ENCODE results near the gene ITIH6.

ITIH6 gene

DNA sequence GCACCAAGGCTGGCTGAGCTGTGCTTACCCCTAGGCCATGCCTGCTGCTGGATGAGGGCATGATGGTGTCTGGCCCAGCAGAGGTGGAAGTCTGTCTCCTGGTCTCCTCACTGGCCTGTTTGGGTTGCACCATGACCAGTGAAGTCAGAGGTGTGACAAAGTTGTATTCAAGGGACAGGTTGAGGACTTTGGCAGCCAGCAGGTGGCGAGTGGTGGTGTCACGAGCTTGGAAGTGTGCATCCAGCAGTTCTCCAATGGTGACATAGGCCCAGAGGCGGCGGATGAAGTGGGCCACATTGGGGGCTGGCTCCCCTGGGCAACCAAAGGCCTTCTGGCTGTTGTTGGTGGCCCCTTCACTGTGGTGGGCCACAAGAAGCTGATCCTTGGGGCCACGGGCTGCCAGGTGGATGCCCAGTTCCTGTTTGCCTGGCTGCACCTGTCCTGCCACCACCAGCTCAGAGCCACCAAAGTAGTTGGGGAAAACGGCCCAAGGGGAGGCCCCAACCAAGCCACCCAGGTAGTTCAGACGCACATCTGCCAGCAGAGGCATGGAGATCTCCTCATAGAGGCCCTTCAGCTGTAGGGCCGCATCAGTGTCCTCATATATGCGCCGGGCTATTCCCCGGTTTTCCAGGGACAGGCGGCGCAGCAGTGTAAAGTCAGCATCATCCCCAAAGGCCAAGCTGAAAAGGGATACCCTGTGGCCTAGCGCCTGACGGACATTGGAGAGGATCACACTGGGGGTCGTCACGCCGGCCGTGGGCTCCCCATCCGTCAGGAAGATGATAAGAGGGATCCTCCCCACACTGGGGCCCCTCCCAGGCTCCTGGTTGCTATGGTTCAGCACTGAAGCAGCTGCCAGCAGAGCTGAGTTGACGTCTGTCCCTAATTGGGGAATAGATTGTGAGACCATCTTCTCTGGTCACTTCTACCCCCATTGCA is 39.7 kb downstream of the ITIH6 start:
- Histone ChIP-seq H2BK12ac (ENCODE audit: low read length in 2 of 2) (no peak overlapping the region), H3K4me3 (ENCODE audit: insufficient read depth in 1 of 2, low read depth in 1 of 2, low read length in 2 of 2) (no peak overlapping the region)

GRCh38 chrX:54754854-54755253 is 43.2 kb downstream of the ITIH6 start:
- Histone ChIP-seq H3K18ac (ENCODE audit: low read depth in 1 of 2, low read length in 2 of 2) (no peak overlapping the region), H4K91ac (ENCODE audit: low read length) (no peak overlapping the region), H3K36me3 (ENCODE audit: control insufficient read depth in 1 of 2, insufficient read depth in 2 of 2, low read depth in 1 of 2, low read length in 2 of 2) (no peaks in the 10 kb centered on the region), H2BK120ac (ENCODE audit: low read depth, low read length) (no peak overlapping the region), H2AFZ (ENCODE audit: low read depth, low read length) (no peak overlapping the region), H2BK12ac (ENCODE audit: low read length in 2 of 2) (no peak overlapping the region), H3K4me1 (ENCODE audit: control insufficient read depth, insufficient read depth, low read depth, low read length) (no peaks in the 10 kb centered on the region), H3K79me1 (replicated peaks; ENCODE audit: low read length, poor library complexity, severe bottlenecking) (no peaks in the 10 kb centered on the region), H3K23ac (ENCODE audit: low read length in 2 of 2) (no peak overlapping the region), H3K9ac (ENCODE audit: low read length) (no peak overlapping the region), H3K9me3 (ENCODE audit: control insufficient read depth, low read length) (peaks cover 5% of the 10 kb centered on the region), H2BK15ac (ENCODE audit: low read depth, poor library complexity, severe bottlenecking) (no peak overlapping the region), H4K8ac (ENCODE audit: low read length) (no peak overlapping the region), H3K4ac (ENCODE audit: low read depth in 1 of 2, low read length in 2 of 2) (no peak overlapping the region), H3K4me2 (ENCODE audit: low read length, poor library complexity, severe bottlenecking) (no peak overlapping the region), H3K4me3 (ENCODE audit: insufficient read depth in 1 of 2, low read depth in 1 of 2, low read length in 2 of 2) (no peak overlapping the region), H3K27ac (ENCODE audit: low read length, poor library complexity, severe bottlenecking) (no peak overlapping the region), H2AK5ac (ENCODE audit: low read length, severe bottlenecking) (no peak overlapping the region), H3K14ac (ENCODE audit: low read length in 2 of 2) (no peak overlapping the region), H3K27me3 (ENCODE audit: control insufficient read depth in 1 of 2, insufficient read depth in 1 of 2, low read length in 2 of 2) (peaks cover 0 to 46% of the 10 kb centered on the region in 2 experiments), H2BK5ac (ENCODE audit: low read depth, low read length, poor library complexity, severe bottlenecking) (no peak overlapping the region)
- DNase-seq: no peak

More for the DNA sequence above, 39.7 kb downstream of the ITIH6 start:
- Histone ChIP-seq H3K18ac (ENCODE audit: low read depth in 1 of 2, low read length in 2 of 2) (no peak overlapping the region), H3K9me3 (ENCODE audit: control insufficient read depth, low read length) (peaks cover 11% of the 10 kb centered on the region), H3K9ac (ENCODE audit: low read length) (no peak overlapping the region), H3K4me1 (ENCODE audit: control insufficient read depth, insufficient read depth, low read depth, low read length) (no peaks in the 10 kb centered on the region), H4K8ac (ENCODE audit: low read length) (no peak overlapping the region), H3K79me1 (replicated peaks; ENCODE audit: low read length, poor library complexity, severe bottlenecking) (no peaks in the 10 kb centered on the region), H2AK5ac (ENCODE audit: low read length, severe bottlenecking) (no peak overlapping the region), H3K36me3 (ENCODE audit: control insufficient read depth in 1 of 2, insufficient read depth in 2 of 2, low read depth in 1 of 2, low read length in 2 of 2) (no peaks in the 10 kb centered on the region), H3K27ac (ENCODE audit: low read length, poor library complexity, severe bottlenecking) (no peak overlapping the region), H2BK15ac (ENCODE audit: low read depth, poor library complexity, severe bottlenecking) (no peak overlapping the region), H3K27me3 (ENCODE audit: control insufficient read depth in 1 of 2, insufficient read depth in 1 of 2, low read length in 2 of 2) (peaks cover 0 to 28% of the 10 kb centered on the region in 2 experiments), H3K23ac (ENCODE audit: low read length in 2 of 2) (no peak overlapping the region), H2BK5ac (ENCODE audit: low read depth, low read length, poor library complexity, severe bottlenecking) (no peak overlapping the region), H3K4me2 (ENCODE audit: low read length, poor library complexity, severe bottlenecking) (no peak overlapping the region), H2BK120ac (ENCODE audit: low read depth, low read length) (no peak overlapping the region), H2AFZ (ENCODE audit: low read depth, low read length) (no peak overlapping the region), H3K14ac (ENCODE audit: low read length in 2 of 2) (no peak overlapping the region), H3K4ac (ENCODE audit: low read depth in 1 of 2, low read length in 2 of 2) (no peak overlapping the region), H4K91ac (ENCODE audit: low read length) (no peak overlapping the region)
- DNase-seq: no peak
- 82% methylated on average over 15 of the region's 21 CpGs for WGBS

GRCh38 chrX:54748626-54749025 is 49.4 kb downstream of the ITIH6 start:
- no peak for DNase-seq
- peaks cover 0 to 43% of the 10 kb centered on the region in 2 experiments for H3K27me3 ChIP-seq (ENCODE audit: control insufficient read depth in 1 of 2, insufficient read depth in 1 of 2, low read length in 2 of 2)
- H3K14ac ChIP-seq (ENCODE audit: low read length in 2 of 2): no peak overlapping the region
- H2BK5ac ChIP-seq (ENCODE audit: low read depth, low read length, poor library complexity, severe bottlenecking): no peak overlapping the region
- H2AK5ac ChIP-seq (ENCODE audit: low read length, severe bottlenecking): no peak overlapping the region
- H3K36me3 ChIP-seq (ENCODE audit: control insufficient read depth in 1 of 2, insufficient read depth in 2 of 2, low read depth in 1 of 2, low read length in 2 of 2): no peaks in the 10 kb centered on the region
- H3K79me1 ChIP-seq (replicated peaks; ENCODE audit: low read length, poor library complexity, severe bottlenecking): no peaks in the 10 kb centered on the region
- H3K4me3 ChIP-seq (ENCODE audit: insufficient read depth in 1 of 2, low read depth in 1 of 2, low read length in 2 of 2): no peak overlapping the region
- H3K4ac ChIP-seq (ENCODE audit: low read depth in 1 of 2, low read length in 2 of 2): no peak overlapping the region
- H3K4me1 ChIP-seq (ENCODE audit: control insufficient read depth, insufficient read depth, low read depth, low read length): no peaks in the 10 kb centered on the region
- H2BK12ac ChIP-seq (ENCODE audit: low read length in 2 of 2): no peak overlapping the region
- H3K9ac ChIP-seq (ENCODE audit: low read length): no peak overlapping the region
- no peak overlapping the region for H3K23ac ChIP-seq (ENCODE audit: low read length in 2 of 2)
- H3K4me2 ChIP-seq (ENCODE audit: low read length, poor library complexity, severe bottlenecking): no peak overlapping the region
- no peak overlapping the region for H2BK15ac ChIP-seq (ENCODE audit: low read depth, poor library complexity, severe bottlenecking)
- no peak overlapping the region for H2AFZ ChIP-seq (ENCODE audit: low read depth, low read length)
- WGBS: 70% methylated on average over 1 of the region's 1 CpG
- no peak overlapping the region for H4K8ac ChIP-seq (ENCODE audit: low read length)
- no peak overlapping the region for H4K91ac ChIP-seq (ENCODE audit: low read length)
- peaks cover 5% of the 10 kb centered on the region for H3K9me3 ChIP-seq (ENCODE audit: control insufficient read depth, low read length)
- H3K18ac ChIP-seq (ENCODE audit: low read depth in 1 of 2, low read length in 2 of 2): no peak overlapping the region
- H2BK120ac ChIP-seq (ENCODE audit: low read depth, low read length): no peak overlapping the region
- H3K27ac ChIP-seq (ENCODE audit: low read length, poor library complexity, severe bottlenecking): no peak overlapping the region

- Histone ChIP-seq H3K4me2 (ENCODE audit: low read length, poor library complexity, severe bottlenecking) (no peak overlapping the region), H2AFZ (ENCODE audit: low read depth, low read length) (no peak overlapping the region), H3K4ac (ENCODE audit: low read depth in 1 of 2, low read length in 2 of 2) (no peak overlapping the region), H3K9ac (ENCODE audit: low read length) (no peak overlapping the region), H3K4me3 (ENCODE audit: insufficient read depth in 1 of 2, low read depth in 1 of 2, low read length in 2 of 2) (no peak overlapping the region), H3K23ac (ENCODE audit: low read length in 2 of 2) (no peak overlapping the region), H3K9me3 (ENCODE audit: control insufficient read depth, low read length) (peaks cover 5% of the 10 kb centered on the region), H4K8ac (ENCODE audit: low read length) (no peak overlapping the region), H3K18ac (ENCODE audit: low read depth in 1 of 2, low read length in 2 of 2) (no peak overlapping the region), H2BK5ac (ENCODE audit: low read depth, low read length, poor library complexity, severe bottlenecking) (no peak overlapping the region), H2AK5ac (ENCODE audit: low read length, severe bottlenecking) (no peak overlapping the region), H3K27ac (ENCODE audit: low read length, poor library complexity, severe bottlenecking) (no peak overlapping the region), H3K4me1 (ENCODE audit: control insufficient read depth, insufficient read depth, low read depth, low read length) (no peaks in the 10 kb centered on the region), H2BK15ac (ENCODE audit: low read depth, poor library complexity, severe bottlenecking) (no peak overlapping the region), H3K36me3 (ENCODE audit: control insufficient read depth in 1 of 2, insufficient read depth in 2 of 2, low read depth in 1 of 2, low read length in 2 of 2) (no peaks in the 10 kb centered on the region), H3K27me3 (ENCODE audit: control insufficient read depth in 1 of 2, insufficient read depth in 1 of 2, low read length in 2 of 2) (peaks cover 0 to 38% of the 10 kb centered on the region in 2 experiments), H3K14ac (ENCODE audit: low read length in 2 of 2) (no peak overlapping the region), H2BK12ac (ENCODE audit: low read length in 2 of 2) (no peak overlapping the region), H4K91ac (ENCODE audit: low read length) (no peak overlapping the region), H2BK120ac (ENCODE audit: low read depth, low read length) (no peak overlapping the region), H3K79me1 (replicated peaks; ENCODE audit: low read length, poor library complexity, severe bottlenecking) (no peaks in the 10 kb centered on the region)
- no peak for DNase-seq
- WGBS: 20% methylated on average over 1 of the region's 3 CpGs
Observed at GRCh38 chrX:54747733-54748393, 50.2 kb downstream of the ITIH6 start.
